Ascending aorta (tissue), 2 donors: ENCODE data around the gene ERGIC2. TPM values are rescaled to one million over a fixed set of nuclear protein-coding genes. Genes with fewer than 3 reads are reported as not detected.

Experiments used
- DNase-seq, 2 donors: peaks; one replicate each; pipeline ENCODE4 v3.0.0-alpha.2; 2019; ENCODE audit warnings: low spot score in 2 of 2
- H3K27ac ChIP-seq, 2 donors: fragments of 200-600 bp; sonication (generic); one replicate each; pipeline ENCODE4 v1.5.1; 2016 to 2017; ENCODE audit warnings: mild to moderate bottlenecking in 1 of 2
- H3K27me3 ChIP-seq: fragments of 200-600 bp; sonication (generic); one replicate; pipeline ENCODE4 v1.5.1; 2017
- H3K36me3 ChIP-seq, 2 donors: fragments of 200-600 bp; sonication (generic); one replicate each; pipeline ENCODE4 v1.5.1; 2016
- H3K4me1 ChIP-seq, 2 donors: fragments of 200-600 bp; sonication (generic); one replicate each; pipeline ENCODE4 v1.5.1; 2016 to 2017; ENCODE audit warnings: mild to moderate bottlenecking in 1 of 2
- H3K4me3 ChIP-seq, 2 donors: fragments of 200-600 bp; sonication (generic); one replicate each; pipeline ENCODE4 v1.5.1; 2016 to 2017; ENCODE audit warnings: mild to moderate bottlenecking in 1 of 2
- H3K9me3 ChIP-seq, 2 donors: fragments of 200-600 bp; sonication (generic); one replicate each; pipeline ENCODE4 v1.5.1; 2016
- CTCF ChIP-seq, 3 experiments: fragments of 200-600 bp in 2 of 3; fragments of 450-650 bp in 1 of 3; sonication (generic) in 2 of 3; IDR thresholded peaks; one replicate each; pipeline ENCODE4 v1.5.1; 2016 to 2019; ENCODE audit warnings: antibody characterized with exemption in 3 of 3, mild to moderate bottlenecking in 1 of 3, moderate library complexity in 1 of 3
- intact Hi-C: fragments of 100-400 bp; cut with DNase I; formaldehyde crosslinking; loops from one replicate; pipeline ENCODE4 v1.15.1; 2023
- total RNA-seq: library from RNA; depleted of rRNA; stranded (reverse); fragments of >200 nt; gene quantifications from one replicate; pipeline ENCODE4 v1.1.0, GENCODE V29; 2016

Gene ERGIC2
- total RNA-seq, 1 donor from 2014 or later: 12.5 TPM

- Histone ChIP-seq H3K36me3 (no peaks in the 10 kb centered on the region), H3K4me3 (no peak overlapping the region), H3K9me3 (no peaks in the 10 kb centered on the region), H3K27me3 (no peaks in the 10 kb centered on the region), H3K27ac (no peak overlapping the region), H3K4me1 (no peaks in the 10 kb centered on the region)
- no peak for DNase-seq
- no peak for TF ChIP-seq CTCF (IDR thresholded peaks at IDR 0.05)
- intact Hi-C loops: no loop called here
These were observed 70.1 kb downstream of the ERGIC2 start for GRCh38 chr12:29310899-29311298.

GRCh38 chr12:29309320-29309902, 71.6 kb downstream of the ERGIC2 start:
- Histone ChIP-seq H3K27ac (no peak overlapping the region), H3K27me3 (no peaks in the 10 kb centered on the region), H3K9me3 (no peaks in the 10 kb centered on the region), H3K4me3 (no peak overlapping the region), H3K4me1 (no peaks in the 10 kb centered on the region), H3K36me3 (no peaks in the 10 kb centered on the region)
- DNase-seq: no peak
- intact Hi-C loops: no loop called here
- TF ChIP-seq CTCF (IDR thresholded peaks at IDR 0.05): peak in 1 of 3 experiments; percentile 5

GRCh38 chr12:29306682-29307081, 74.3 kb downstream of the ERGIC2 start:
- DNase-seq: no peak
- H3K36me3 ChIP-seq: no peaks in the 10 kb centered on the region

GRCh38 chr12:29306266-29306665, 74.7 kb downstream of the ERGIC2 start:
- no peak for DNase-seq
- Histone ChIP-seq H3K9me3 (no peaks in the 10 kb centered on the region), H3K27me3 (no peaks in the 10 kb centered on the region), H3K4me1 (no peaks in the 10 kb centered on the region), H3K27ac (no peak overlapping the region), H3K4me3 (no peak overlapping the region), H3K36me3 (no peaks in the 10 kb centered on the region)
- no peak for TF ChIP-seq CTCF (IDR thresholded peaks at IDR 0.05)
- intact Hi-C loops: no loop called here

More at GRCh38 chr12:29306682-29307081, 74.3 kb downstream of the ERGIC2 start:
- no peaks in the 10 kb centered on the region for H3K4me1 ChIP-seq
- H3K9me3 ChIP-seq: no peaks in the 10 kb centered on the region
- H3K27me3 ChIP-seq: no peaks in the 10 kb centered on the region
- H3K27ac ChIP-seq: no peak overlapping the region
- intact Hi-C loops: no loop called here
- no peak overlapping the region for H3K4me3 ChIP-seq
- TF ChIP-seq CTCF (IDR thresholded peaks at IDR 0.05): no peak

GRCh38 chr12:29304388-29304787, 76.6 kb downstream of the ERGIC2 start:
- H3K27ac ChIP-seq: no peak overlapping the region
- DNase-seq: no peak

More at GRCh38 chr12:29304388-29304787, 76.6 kb downstream of the ERGIC2 start:
- no peak for TF ChIP-seq CTCF (IDR thresholded peaks at IDR 0.05)
- Histone ChIP-seq H3K4me3 (no peak overlapping the region), H3K27me3 (no peaks in the 10 kb centered on the region), H3K9me3 (no peaks in the 10 kb centered on the region), H3K36me3 (no peaks in the 10 kb centered on the region), H3K4me1 (no peaks in the 10 kb centered on the region)
- intact Hi-C loops: no loop called here
